Thyroid gland (tissue), 4 donors: ENCODE measurements around the gene ZNF630.

Experiments used
- CTCF ChIP-seq, 6 experiments: fragments of 200-600 bp in 3 of 6; fragments of 450-650 bp in 3 of 6; sonication (generic) in 3 of 6; IDR thresholded peaks; one replicate each; pipeline ENCODE4 v1.5.1; 2016 to 2019; ENCODE audit warnings: antibody characterized with exemption in 6 of 6, mild to moderate bottlenecking in 2 of 6, inconsistent platforms in 1 of 6, moderate library complexity in 1 of 6
- POLR2A ChIP-seq, 2 donors: fragments of 450-650 bp; IDR thresholded peaks; one replicate each; pipeline ENCODE4 v1.6.1; 2017; ENCODE audit warnings: antibody characterized with exemption in 2 of 2, mild to moderate bottlenecking in 2 of 2, moderate library complexity in 1 of 2

GRCh38 chrX:48086082-48086481 lies 14.6 kb upstream of the ZNF630 start:
- TF ChIP-seq CTCF (IDR thresholded peaks at IDR 0.05) (no peak), POLR2A (IDR thresholded peaks at IDR 0.05) (no peak)
